Lung microvascular endothelial cell (primary cell): ENCODE measurements around the gene RELT. TPM values are rescaled to one million over a fixed set of nuclear protein-coding genes. Genes with fewer than 3 reads are reported as not detected.

Experiments
- DNase-seq, 2 donors: peaks; one replicate each; pipeline versions ENCODE4 v3.0.0 to v3.0.0-alpha.2; 2010; ENCODE audit warnings: low read depth in 2 of 2
- total RNA-seq: library from RNA; depleted of rRNA; stranded (reverse); fragments of >200 nt; gene quantifications from 2 replicates; pipeline ENCODE4 v1.2.1, GENCODE V29; 2014

The RELT gene
- total RNA-seq, 1 donor from 2014 or later = 2.6 TPM

- DNase-seq = peak; percentile 22 to 41
Measured at GRCh38 chr11:73372375-73372993, 3.7 kb upstream of the RELT start.

- DNase-seq = no peak
Measured at GRCh38 chr11:73374151-73374550, 2.0 kb upstream of the RELT start.

- DNase-seq = no peak
Measured at GRCh38 chr11:73375830-73376159, 404 bp upstream of the RELT start.

- DNase-seq = peak; percentile 74 to 85
Measured at GRCh38 chr11:73376803-73377629, 817 bp downstream of the RELT start.

GRCh38 chr11:73379189-73379880, 3.1 kb downstream of the RELT start:
- no peak for DNase-seq

GRCh38 chr11:73380331-73380730, 4.1 kb downstream of the RELT start:
- DNase-seq = no peak

GRCh38 chr11:73380897-73381410, 4.8 kb downstream of the RELT start:
- DNase-seq = no peak

GRCh38 chr11:73381589-73381988, 5.4 kb downstream of the RELT start:
- no peak for DNase-seq

GRCh38 chr11:73382183-73382582, 6.0 kb downstream of the RELT start:
- DNase-seq = no peak

GRCh38 chr11:73382747-73383146, 6.5 kb downstream of the RELT start:
- DNase-seq = no peak

- DNase-seq = peak; percentile 70 to 72
Measured at GRCh38 chr11:73383249-73384124, 7.3 kb downstream of the RELT start.

GRCh38 chr11:73384125-73384441, 7.9 kb downstream of the RELT start:
- DNase-seq = no peak

- DNase-seq = no peak
Measured at GRCh38 chr11:73384531-73384871, 8.3 kb downstream of the RELT start.

- peak; percentile 37 to 55 for DNase-seq
Measured at GRCh38 chr11:73384872-73385689, 8.9 kb downstream of the RELT start.

GRCh38 chr11:73386016-73386415, 9.8 kb downstream of the RELT start:
- DNase-seq = no peak

- no peak for DNase-seq
Measured at GRCh38 chr11:73386546-73386945, 10.3 kb downstream of the RELT start.

- DNase-seq = no peak
Measured at GRCh38 chr11:73387594-73388264, 11.5 kb downstream of the RELT start.

GRCh38 chr11:73388265-73389133, 12.3 kb downstream of the RELT start:
- peak; percentile 33 to 35 for DNase-seq

- no peak for DNase-seq
Measured at GRCh38 chr11:73389134-73389525, 12.9 kb downstream of the RELT start.
